H9 (cell line): ENCODE results near the gene TOMT. TPM values are rescaled to one million over a fixed set of nuclear protein-coding genes. Genes with fewer than 3 reads are reported as not detected.
A peak's percentile ranks its signal among the peaks of the same experiment; 100 is the strongest.

Experiments used
- DNase-seq: peaks from one replicate; pipeline ENCODE4 v3.0.0-alpha.2; 2017
- H2AFZ ChIP-seq: one replicate; pipeline ENCODE4 v1.6.1; 2013; ENCODE audit warnings: mild to moderate bottlenecking, low read length, control low read depth, moderate library complexity
- H2AK5ac ChIP-seq: 2 replicates; pipeline ENCODE4 v1.6.1; 2013; ENCODE audit warnings: low read length, control low read depth, mixed read lengths; ENCODE audit not compliant: insufficient read length
- H2BK120ac ChIP-seq: one replicate; pipeline ENCODE4 v1.6.1; 2013; ENCODE audit warnings: low read depth, mild to moderate bottlenecking, low read length, control low read depth, inconsistent platforms; ENCODE audit not compliant: poor library complexity, severe bottlenecking
- H2BK12ac ChIP-seq: 2 replicates; pipeline ENCODE4 v1.6.1; 2013; ENCODE audit warnings: low read length, control low read depth, mixed read lengths, low read depth; ENCODE audit not compliant: insufficient read length
- H2BK15ac ChIP-seq: 2 replicates; pipeline ENCODE4 v1.6.1; 2013; ENCODE audit warnings: low read depth, low read length, control low read depth
- H2BK20ac ChIP-seq: one replicate; pipeline ENCODE4 v1.6.1; 2013; ENCODE audit warnings: low read depth, mild to moderate bottlenecking, low read length, control low read depth, inconsistent platforms; ENCODE audit not compliant: poor library complexity, severe bottlenecking
- H2BK5ac ChIP-seq: 2 replicates; pipeline ENCODE4 v1.6.1; 2013; ENCODE audit warnings: low read length, control low read depth, mixed read lengths; ENCODE audit not compliant: insufficient read length
- H3K14ac ChIP-seq: 2 replicates; pipeline ENCODE4 v1.6.1; 2013; ENCODE audit warnings: low read length, control low read depth; ENCODE audit not compliant: insufficient read depth
- H3K18ac ChIP-seq: 2 replicates; pipeline ENCODE4 v1.6.1; 2013; ENCODE audit warnings: low read depth, mild to moderate bottlenecking, mixed read lengths, low read length, control low read depth; ENCODE audit not compliant: insufficient read length
- H3K23ac ChIP-seq: 2 replicates; pipeline ENCODE4 v1.6.1; 2013; ENCODE audit warnings: low read length, control low read depth, mixed read lengths, low read depth; ENCODE audit not compliant: insufficient read length
- H3K23me2 ChIP-seq: 2 replicates; pipeline ENCODE4 v1.6.1; 2013; ENCODE audit warnings: low read depth, mild to moderate bottlenecking, mixed read lengths, low read length, control low read depth; ENCODE audit not compliant: insufficient read length, poor library complexity, severe bottlenecking
- H3K27ac ChIP-seq: 2 replicates; pipeline ENCODE4 v1.5.1; 2013; ENCODE audit warnings: low read length, control low read depth, mixed read lengths, low read depth; ENCODE audit not compliant: insufficient read length
- H3K27me3 ChIP-seq: 2 replicates; pipeline ENCODE4 v1.6.1; 2013; ENCODE audit warnings: low read length, control low read depth, inconsistent platforms; ENCODE audit not compliant: insufficient read depth
- H3K4ac ChIP-seq: 2 replicates; pipeline ENCODE4 v1.6.1; 2013; ENCODE audit warnings: low read depth, mild to moderate bottlenecking, control low read depth, inconsistent platforms, low read length, moderate library complexity
- H3K4me1 ChIP-seq: 2 replicates; pipeline ENCODE4 v1.6.1; 2013; ENCODE audit warnings: low read length, control low read depth, inconsistent platforms; ENCODE audit not compliant: insufficient read depth
- H3K4me2 ChIP-seq: 2 replicates; pipeline ENCODE4 v1.6.1; 2013; ENCODE audit warnings: low read length, control low read depth, mixed read lengths; ENCODE audit not compliant: insufficient read length, insufficient read depth
- H3K56ac ChIP-seq: 2 replicates; pipeline ENCODE4 v1.6.1; 2013; ENCODE audit warnings: low read depth, mild to moderate bottlenecking, mixed read lengths, low read length, control low read depth; ENCODE audit not compliant: insufficient read length
- H3K79me1 ChIP-seq: 2 replicates; pipeline ENCODE4 v1.6.1; 2013; ENCODE audit warnings: low read depth, mild to moderate bottlenecking, moderate library complexity, low read length, control low read depth, inconsistent platforms; ENCODE audit not compliant: insufficient read depth, poor library complexity, severe bottlenecking
- H3K79me2 ChIP-seq: 2 replicates; pipeline ENCODE4 v1.6.1; 2013; ENCODE audit warnings: low read length, control low read depth, inconsistent platforms; ENCODE audit not compliant: insufficient read depth
- H3K9ac ChIP-seq: 2 replicates; pipeline ENCODE4 v1.6.1; 2013; ENCODE audit warnings: low read length, control low read depth, mixed read lengths; ENCODE audit not compliant: insufficient read length; ENCODE audit errors: extremely low read depth
- H3K9me3 ChIP-seq: one replicate; pipeline ENCODE4 v1.6.1; 2013; ENCODE audit warnings: low read depth, low read length, inconsistent platforms; ENCODE audit not compliant: control insufficient read depth
- H3T11ph ChIP-seq: one replicate; pipeline ENCODE4 v1.6.1; 2013; ENCODE audit warnings: mild to moderate bottlenecking, low read length, control low read depth, inconsistent platforms
- H4K20me1 ChIP-seq: one replicate; pipeline ENCODE4 v1.6.1; 2013; ENCODE audit not compliant: control insufficient read depth, insufficient read length, insufficient read depth
- H4K5ac ChIP-seq: 2 replicates; pipeline ENCODE4 v1.6.1; 2013; ENCODE audit warnings: low read depth, mild to moderate bottlenecking, mixed read lengths, low read length, control low read depth; ENCODE audit not compliant: insufficient read length
- H4K8ac ChIP-seq: replicated peaks from 2 replicates; pipeline ENCODE4 v1.6.1; 2013; ENCODE audit warnings: low read length, control low read depth, mixed read lengths, low read depth; ENCODE audit not compliant: insufficient read length
- H4K91ac ChIP-seq: 2 replicates; pipeline ENCODE4 v1.6.1; 2013; ENCODE audit warnings: low read depth, mild to moderate bottlenecking, moderate library complexity, mixed read lengths, low read length, control low read depth; ENCODE audit not compliant: insufficient read length
- H3K27ac Mint-ChIP-seq, 3 experiments: 2 replicates in 2 of 3; 3 replicates in 1 of 3; pipeline ENCODE4 v1.8.0; 2020 to 2021; ENCODE audit warnings: mixed read lengths in 3 of 3, mild to moderate bottlenecking in 1 of 3, moderate library complexity in 1 of 3
- H3K27me3 Mint-ChIP-seq: 2 replicates; pipeline ENCODE4 v1.8.0; 2021; ENCODE audit warnings: low read depth, mild to moderate bottlenecking, moderate library complexity, mixed read lengths
- H3K36me3 Mint-ChIP-seq, 3 experiments: 2 replicates in 2 of 3; 3 replicates in 1 of 3; pipeline ENCODE4 v1.8.0; 2020 to 2021; ENCODE audit warnings: low read depth in 3 of 3, mixed read lengths in 3 of 3; ENCODE audit not compliant: insufficient read depth in 1 of 3
- H3K4me1 Mint-ChIP-seq, 2 experiments: 2 replicates each; pipeline ENCODE4 v1.8.0; 2020; ENCODE audit warnings: mixed read lengths in 2 of 2
- H3K4me3 Mint-ChIP-seq, 2 experiments: 2 replicates in 1 of 2; 3 replicates in 1 of 2; pipeline ENCODE4 v1.8.0; 2020 to 2021; ENCODE audit warnings: mild to moderate bottlenecking in 2 of 2, mixed read lengths in 2 of 2, moderate library complexity in 1 of 2
- H3K9me3 Mint-ChIP-seq, 2 experiments: 2 replicates in 1 of 2; 3 replicates in 1 of 2; pipeline ENCODE4 v1.8.0; 2020; ENCODE audit warnings: mild to moderate bottlenecking in 2 of 2, mixed read lengths in 2 of 2, moderate library complexity in 1 of 2
- WGBS: extraction: QIAGEN DNeasy Blood & Tissue Kit; methylation state at CpG from one replicate; pipeline ENCODE4 v1.1.7; 2013; ENCODE audit warnings: missing lambda C conversion rate, low lambda C conversion rate, mixed read lengths; ENCODE audit not compliant: insufficient read length; ENCODE audit errors: extremely low coverage; 5-methylcytosine and 5-hydroxymethylcytosine counted together
- total RNA-seq: library from RNA; stranded (reverse); gene quantifications from 2 replicates; pipeline ENCODE4 v1.2.1, GENCODE V29; 2021
- TF ChIP-seq, protein P1 (sequence below): fragments of 200-600 bp; sonication (generic); conservative IDR thresholded peaks from 3 replicates; pipeline ENCODE4 v1.8.0; 2021; ENCODE audit warnings: antibody characterized with exemption, mild to moderate bottlenecking

TOMT gene
- total RNA-seq, 1 experiment from 2014 or later: not detected

DNA sequence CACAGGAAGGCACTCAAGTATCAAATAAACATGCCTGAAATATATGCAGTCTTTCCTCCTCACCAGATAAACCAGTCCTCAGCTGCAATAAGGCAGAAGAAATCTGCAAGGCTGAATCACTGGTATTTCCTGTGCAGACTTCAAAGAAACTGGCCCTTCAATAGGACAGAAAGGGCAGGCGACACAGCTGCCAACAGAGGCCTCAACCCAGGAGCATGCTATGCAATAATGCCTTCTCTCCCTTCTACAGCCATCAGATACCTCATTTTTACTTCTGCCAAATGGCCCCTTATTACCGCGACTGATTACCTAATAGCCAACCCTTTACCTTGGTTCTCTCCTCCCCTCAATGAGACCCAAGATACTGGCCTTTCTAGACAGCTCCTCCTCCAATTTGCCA is 33.4 kb upstream of the TOMT start:
- Histone ChIP-seq H3K9ac (no peak overlapping the region), H2BK15ac (no peak overlapping the region), H3K79me1 (peaks cover 4% of the 10 kb centered on the region), H3K4me1 (peaks cover 5% of the 10 kb centered on the region; the same call in 1 of the 2 replicates), H3K79me2 (peaks cover 5% of the 10 kb centered on the region; the same call in 1 of the 2 replicates), H3K23me2 (no peaks in the 10 kb centered on the region), H2AFZ (no peak overlapping the region), H3K27me3 (no peaks in the 10 kb centered on the region), H3T11ph (no peak overlapping the region), H2BK5ac (no peak overlapping the region), H3K4me2 (no peak overlapping the region), H3K23ac (no peak overlapping the region), H4K20me1 (no peaks in the 10 kb centered on the region), H2BK12ac (no peak overlapping the region), H4K8ac (no peak overlapping the region), H3K9me3 (no peaks in the 10 kb centered on the region), H2AK5ac (no peak overlapping the region), H2BK20ac (no peak overlapping the region), H4K91ac (no peak overlapping the region), H3K27ac (no peak overlapping the region), H2BK120ac (no peak overlapping the region), H3K18ac (no peak overlapping the region), H3K4ac (no peak overlapping the region), H3K14ac (no peak overlapping the region), H3K56ac (no peak overlapping the region), H4K5ac (no peak overlapping the region)
- Mint-ChIP-seq H3K9me3 (no peaks in the 10 kb centered on the region), H3K4me1 (peaks cover 45 to 58% of the 10 kb centered on the region in 2 experiments), H3K4me3 (no peak overlapping the region; a peak in 1 of 5 replicates), H3K36me3 (peaks cover 3 to 32% (median 28%) of the 10 kb centered on the region in 3 experiments), H3K27me3 (no peaks in the 10 kb centered on the region), H3K27ac (peak overlapping the region; percentile 33 to 65 (median 59); a peak in 4 of 7 replicates)
- WGBS: no CpG with 5 or more reads among the region's 3 CpGs
- TF ChIP-seq, protein P1, sequence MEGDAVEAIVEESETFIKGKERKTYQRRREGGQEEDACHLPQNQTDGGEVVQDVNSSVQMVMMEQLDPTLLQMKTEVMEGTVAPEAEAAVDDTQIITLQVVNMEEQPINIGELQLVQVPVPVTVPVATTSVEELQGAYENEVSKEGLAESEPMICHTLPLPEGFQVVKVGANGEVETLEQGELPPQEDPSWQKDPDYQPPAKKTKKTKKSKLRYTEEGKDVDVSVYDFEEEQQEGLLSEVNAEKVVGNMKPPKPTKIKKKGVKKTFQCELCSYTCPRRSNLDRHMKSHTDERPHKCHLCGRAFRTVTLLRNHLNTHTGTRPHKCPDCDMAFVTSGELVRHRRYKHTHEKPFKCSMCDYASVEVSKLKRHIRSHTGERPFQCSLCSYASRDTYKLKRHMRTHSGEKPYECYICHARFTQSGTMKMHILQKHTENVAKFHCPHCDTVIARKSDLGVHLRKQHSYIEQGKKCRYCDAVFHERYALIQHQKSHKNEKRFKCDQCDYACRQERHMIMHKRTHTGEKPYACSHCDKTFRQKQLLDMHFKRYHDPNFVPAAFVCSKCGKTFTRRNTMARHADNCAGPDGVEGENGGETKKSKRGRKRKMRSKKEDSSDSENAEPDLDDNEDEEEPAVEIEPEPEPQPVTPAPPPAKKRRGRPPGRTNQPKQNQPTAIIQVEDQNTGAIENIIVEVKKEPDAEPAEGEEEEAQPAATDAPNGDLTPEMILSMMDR: no peak
- no peak for DNase-seq
